IMR-90 (cell line): ENCODE measurements around the gene FAM184A.

Experiments used
- BHLHE40 ChIP-seq: fragments of 150-350 bp; IDR thresholded peaks from 2 replicates; pipeline ENCODE4 v1.6.1; 2016; ENCODE audit warnings: mild to moderate bottlenecking, low read depth, low read length
- CEBPB ChIP-seq: IDR thresholded peaks from 2 replicates; pipeline ENCODE4 v1.6.1; 2012; ENCODE audit warnings: low read depth, low read length, improper control_type of control experiment
- CTCF ChIP-seq: conservative IDR thresholded peaks from 2 replicates; pipeline ENCODE4 v1.5.1; 2012; ENCODE audit warnings: mild to moderate bottlenecking, low read depth, low read length, improper control_type of control experiment
- ELK1 ChIP-seq: fragments of 150-350 bp; IDR thresholded peaks from 2 replicates; pipeline ENCODE4 v1.6.1; 2016; ENCODE audit warnings: low read depth, mild to moderate bottlenecking, low read length, moderate library complexity, borderline replicate concordance
- MAFK ChIP-seq: IDR thresholded peaks from 2 replicates; pipeline ENCODE4 v1.6.1; 2012; ENCODE audit warnings: low read depth, low read length, improper control_type of control experiment
- MAZ ChIP-seq: IDR thresholded peaks from 2 replicates; pipeline ENCODE4 v1.6.1; 2012; ENCODE audit warnings: low read depth, mild to moderate bottlenecking, low read length, improper control_type of control experiment, moderate library complexity, borderline replicate concordance
- MXI1 ChIP-seq: IDR thresholded peaks from 2 replicates; pipeline ENCODE4 v1.6.1; 2012; ENCODE audit warnings: low read depth, mild to moderate bottlenecking, low read length, moderate library complexity, borderline replicate concordance
- POLR2A ChIP-seq: IDR thresholded peaks from 2 replicates; pipeline ENCODE4 v1.6.1; 2012; ENCODE audit warnings: mild to moderate bottlenecking, low read depth, low read length
- RAD21 ChIP-seq: IDR thresholded peaks from 2 replicates; pipeline ENCODE4 v1.6.1; 2012; ENCODE audit warnings: low read length, improper control_type of control experiment
- RCOR1 ChIP-seq: IDR thresholded peaks from 2 replicates; pipeline ENCODE4 v1.6.1; 2012; ENCODE audit warnings: mild to moderate bottlenecking, low read length, improper control_type of control experiment; ENCODE audit not compliant: insufficient replicate concordance
- RFX5 ChIP-seq: IDR thresholded peaks from 2 replicates; pipeline ENCODE4 v1.8.0; 2012; ENCODE audit warnings: low read depth, mild to moderate bottlenecking, low read length, moderate library complexity
- SMC3 ChIP-seq: fragments of 150-350 bp; IDR thresholded peaks from 2 replicates; pipeline ENCODE4 v1.6.1; 2016; ENCODE audit warnings: low read depth, mild to moderate bottlenecking, antibody characterized with exemption, low read length, moderate library complexity
- USF2 ChIP-seq: fragments of 150-350 bp; IDR thresholded peaks from 2 replicates; pipeline ENCODE4 v1.6.1; 2017; ENCODE audit warnings: mild to moderate bottlenecking, antibody characterized with exemption, low read length, low read depth

- TF ChIP-seq CTCF (no peak), POLR2A (no peak), ELK1 (no peak), MAFK (no peak), USF2 (no peak), RAD21 (no peak), SMC3 (no peak), MXI1 (no peak), BHLHE40 (no peak), RCOR1 (no peak), MAZ (no peak), RFX5 (no peak), CEBPB (no peak)
Measured at GRCh38 chr6:118935978-118936703, 142.3 kb downstream of the FAM184A start.
